ENCODE data around the gene KPNA3. TPM values are rescaled to one million over a fixed set of nuclear protein-coding genes. Genes with fewer than 3 reads are reported as not detected.

The KPNA3 gene
- total RNA-seq, 1 donor from 2014 or later, result 5.9 TPM

DNA sequence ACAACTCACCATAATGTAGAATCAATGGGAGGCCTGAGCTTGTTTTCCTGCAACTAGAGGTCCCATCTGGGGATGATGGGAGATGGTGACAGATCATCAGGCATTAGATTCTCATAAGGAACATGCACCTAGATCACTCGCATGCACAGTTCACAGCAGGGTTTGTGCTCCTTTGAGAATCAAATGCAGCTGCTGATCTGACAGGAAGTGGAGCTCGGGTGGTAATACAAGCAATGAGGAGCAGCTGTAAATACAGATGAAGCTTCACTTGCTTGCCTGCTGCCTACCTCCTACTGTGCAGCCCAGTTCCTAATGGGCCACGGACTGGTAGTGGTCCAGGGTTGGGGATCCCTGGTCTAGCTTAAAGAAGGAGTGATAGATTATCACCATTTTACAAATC, 33.0 kb downstream of the KPNA3 start:
- Histone ChIP-seq H3K27me3 (no peaks in the 10 kb centered on the region), H3K9me3 (no peaks in the 10 kb centered on the region), H3K4me3 (no peak overlapping the region), H3K36me3 (no peaks in the 10 kb centered on the region), H3K4me1 (no peaks in the 10 kb centered on the region), H3K27ac (no peak overlapping the region)
- no peak for TF ChIP-seq CTCF (IDR thresholded peaks at IDR 0.05)
- DNase-seq (ENCODE audit: low spot score in 2 of 2), result no peak
- intact Hi-C loops (cut with DNase I), result no loop called here

- Histone ChIP-seq H3K4me3 (no peak overlapping the region), H3K36me3 (no peaks in the 10 kb centered on the region), H3K4me1 (no peaks in the 10 kb centered on the region), H3K27ac (no peak overlapping the region), H3K9me3 (no peaks in the 10 kb centered on the region), H3K27me3 (no peaks in the 10 kb centered on the region)
- intact Hi-C loops (cut with DNase I), result no loop called here
- DNase-seq (ENCODE audit: low spot score in 2 of 2), result no peak
- TF ChIP-seq CTCF (IDR thresholded peaks at IDR 0.05), result no peak
Observed at GRCh38 chr13:49756263-49756662, 36.2 kb downstream of the KPNA3 start.

GRCh38 chr13:49754146-49754545, 38.3 kb downstream of the KPNA3 start:
- Histone ChIP-seq H3K9me3 (no peaks in the 10 kb centered on the region), H3K4me1 (no peaks in the 10 kb centered on the region), H3K27ac (no peak overlapping the region), H3K27me3 (no peaks in the 10 kb centered on the region), H3K36me3 (no peaks in the 10 kb centered on the region), H3K4me3 (no peak overlapping the region)
- TF ChIP-seq CTCF (IDR thresholded peaks at IDR 0.05), result no peak
- no peak for DNase-seq (ENCODE audit: low spot score in 2 of 2)
- intact Hi-C loops (cut with DNase I), result no loop called here

GRCh38 chr13:49749848-49750247, 42.6 kb downstream of the KPNA3 start:
- TF ChIP-seq CTCF (IDR thresholded peaks at IDR 0.05), result no peak
- H3K27ac ChIP-seq, result no peak overlapping the region
- H3K4me3 ChIP-seq, result no peak overlapping the region
- DNase-seq (ENCODE audit: low spot score in 2 of 2), result no peak
- no peaks in the 10 kb centered on the region for H3K27me3 ChIP-seq
- H3K9me3 ChIP-seq, result no peaks in the 10 kb centered on the region
- intact Hi-C loops (cut with DNase I), result no loop called here
- H3K4me1 ChIP-seq, result no peaks in the 10 kb centered on the region
- H3K36me3 ChIP-seq, result peaks cover 6 to 13% of the 10 kb centered on the region in 2 donors

GRCh38 chr13:49746111-49746510, 46.4 kb downstream of the KPNA3 start:
- no peak for DNase-seq (ENCODE audit: low spot score in 2 of 2)
- Histone ChIP-seq H3K27ac (no peak overlapping the region), H3K4me3 (no peak overlapping the region), H3K27me3 (no peaks in the 10 kb centered on the region), H3K36me3 (peaks cover 6 to 13% of the 10 kb centered on the region in 2 donors), H3K9me3 (no peaks in the 10 kb centered on the region), H3K4me1 (no peaks in the 10 kb centered on the region)
- intact Hi-C loops (cut with DNase I), result no loop called here
- no peak for TF ChIP-seq CTCF (IDR thresholded peaks at IDR 0.05)

DNA sequence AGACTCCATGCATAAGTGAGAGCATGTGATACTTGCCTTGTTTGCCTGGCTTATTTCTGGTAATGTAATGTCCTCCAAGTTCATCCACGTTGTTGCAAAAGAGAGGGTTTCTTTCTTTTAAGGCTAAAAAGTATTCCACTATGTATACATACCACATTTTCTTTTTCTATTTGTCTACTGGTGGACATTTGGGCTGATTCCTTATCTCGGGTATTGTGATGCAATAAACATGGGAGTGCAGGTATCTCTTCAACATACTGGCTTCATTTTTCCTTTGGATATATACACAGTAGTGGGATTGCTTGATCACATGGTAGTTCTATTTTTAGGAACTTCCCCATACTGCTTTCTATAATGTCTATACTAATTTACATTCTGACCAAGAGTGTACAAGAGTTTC, 51.6 kb downstream of the KPNA3 start:
- no peak for DNase-seq (ENCODE audit: low spot score in 2 of 2)
- Histone ChIP-seq H3K27me3 (no peaks in the 10 kb centered on the region), H3K27ac (no peak overlapping the region), H3K36me3 (peaks cover under 1 to 12% of the 10 kb centered on the region in 2 donors), H3K9me3 (no peaks in the 10 kb centered on the region), H3K4me3 (no peak overlapping the region), H3K4me1 (no peaks in the 10 kb centered on the region)
- intact Hi-C loops (cut with DNase I), result no loop called here
- no peak for TF ChIP-seq CTCF (IDR thresholded peaks at IDR 0.05)
